SW480 (cell line): Measurements from ENCODE around the gene CRKL.
A peak's percentile ranks its signal among the peaks of the same experiment; 100 is the strongest.

Source experiments
- DNase-seq: peaks from one replicate; pipeline ENCODE4 v3.0.0-alpha.2; 2016; ENCODE audit warnings: low spot score

Gene CRKL

DNA sequence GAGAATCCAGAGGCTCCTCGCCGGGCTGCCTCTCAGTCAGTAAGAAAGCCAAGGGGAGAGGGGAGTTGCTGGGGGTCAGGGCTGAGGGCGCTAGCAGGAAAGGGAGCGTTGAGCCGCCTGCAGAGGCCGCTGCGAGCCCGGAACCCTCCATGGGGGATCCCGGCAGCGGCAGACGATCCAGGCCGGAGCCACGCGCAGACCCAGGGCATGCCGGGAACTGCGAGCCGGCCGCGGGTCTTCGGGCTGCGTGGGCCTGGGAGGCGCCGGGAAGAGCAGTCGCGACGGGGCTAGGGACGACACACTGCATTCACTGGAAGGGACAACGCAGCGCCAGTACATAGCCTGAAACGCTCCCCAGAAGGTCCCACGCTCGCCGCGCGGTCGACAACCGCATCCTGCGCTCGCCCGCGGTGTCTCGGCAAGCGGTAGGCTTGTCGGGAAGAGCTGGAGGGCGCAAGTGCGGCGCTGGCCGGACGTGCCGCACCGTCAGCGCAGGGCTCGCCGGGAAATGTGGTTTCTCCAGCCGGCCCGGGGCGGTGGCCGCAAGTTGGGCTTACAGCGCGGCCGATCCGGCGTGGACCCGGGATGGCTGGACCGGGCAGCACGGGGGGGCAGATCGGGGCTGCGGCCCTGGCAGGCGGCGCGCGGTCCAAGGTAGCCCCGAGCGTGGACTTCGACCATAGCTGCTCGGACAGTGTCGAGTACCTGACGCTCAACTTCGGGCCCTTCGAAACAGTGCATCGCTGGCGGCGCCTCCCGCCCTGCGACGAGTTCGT is 64.8 kb downstream of the CRKL start, which contains the start of gene LZTR1:
Gene LZTR1 (plus strand): TSS at position 511 of the 776 bp plus-strand sequence. CDS start 75 bp downstream, at position 586.
- peak; percentile 81 for DNase-seq

- no peak for DNase-seq
Measured at GRCh38 chr22:20982563-20982882, 65.3 kb downstream of the CRKL start.

- DNase-seq: no peak
Measured at GRCh38 chr22:20983081-20983771, 66.0 kb downstream of the CRKL start.

DNA sequence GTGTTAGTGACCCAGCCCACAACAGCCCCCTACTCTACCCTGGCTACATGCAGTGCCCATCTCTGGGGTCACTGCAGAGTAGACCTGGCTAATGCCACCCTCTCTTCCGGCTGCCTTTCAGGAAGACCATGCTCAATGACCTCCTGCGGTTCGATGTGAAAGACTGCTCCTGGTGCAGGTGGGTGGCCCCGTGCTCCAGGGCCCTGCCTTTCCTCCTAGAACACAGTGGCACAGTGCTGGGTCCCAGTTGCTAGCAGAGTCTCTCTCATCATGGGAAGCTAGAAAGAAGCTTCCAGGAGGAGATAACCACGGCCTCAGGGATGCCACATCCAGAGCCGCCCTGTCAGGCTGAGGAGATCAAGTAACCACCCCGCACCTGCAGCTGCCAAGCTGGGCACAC is 68.5 kb downstream of the CRKL start:
- DNase-seq: no peak

DNA sequence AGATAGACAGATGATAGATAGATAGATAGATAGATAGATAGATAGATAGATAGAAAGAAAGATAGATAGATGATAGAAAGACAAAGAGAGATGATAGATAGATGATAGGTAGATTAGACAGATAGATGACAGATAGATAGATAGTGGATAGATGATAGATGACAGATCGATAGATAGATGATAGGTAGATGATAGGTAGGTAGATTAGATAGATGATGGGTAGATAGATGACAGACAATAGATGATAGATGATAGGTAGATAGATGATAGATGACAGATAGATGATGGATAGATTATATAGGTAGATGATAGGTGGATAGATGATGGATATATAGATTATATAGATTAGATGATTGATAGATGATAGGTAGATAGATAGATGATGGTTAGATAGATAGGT is 69.2 kb downstream of the CRKL start:
- no peak for DNase-seq

DNA sequence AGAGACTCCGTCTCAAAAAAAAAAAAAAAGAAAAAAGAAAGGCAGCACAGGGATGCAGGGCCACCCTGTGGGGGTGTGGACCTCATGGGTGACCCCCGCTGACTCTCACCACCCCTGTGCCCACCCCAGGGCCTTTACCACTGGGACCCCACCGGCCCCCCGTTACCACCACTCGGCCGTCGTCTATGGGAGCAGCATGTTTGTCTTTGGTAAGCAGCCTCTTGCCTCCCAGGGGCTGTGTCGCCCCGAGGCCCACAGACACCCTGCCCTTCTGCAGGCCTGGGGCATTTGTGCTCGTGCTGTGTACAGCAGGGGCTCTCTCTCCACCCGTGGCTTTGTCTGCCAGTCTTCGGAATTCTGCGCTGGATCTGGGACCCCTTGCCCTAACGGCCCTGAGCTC is 70.2 kb downstream of the CRKL start:
- no peak for DNase-seq

DNA sequence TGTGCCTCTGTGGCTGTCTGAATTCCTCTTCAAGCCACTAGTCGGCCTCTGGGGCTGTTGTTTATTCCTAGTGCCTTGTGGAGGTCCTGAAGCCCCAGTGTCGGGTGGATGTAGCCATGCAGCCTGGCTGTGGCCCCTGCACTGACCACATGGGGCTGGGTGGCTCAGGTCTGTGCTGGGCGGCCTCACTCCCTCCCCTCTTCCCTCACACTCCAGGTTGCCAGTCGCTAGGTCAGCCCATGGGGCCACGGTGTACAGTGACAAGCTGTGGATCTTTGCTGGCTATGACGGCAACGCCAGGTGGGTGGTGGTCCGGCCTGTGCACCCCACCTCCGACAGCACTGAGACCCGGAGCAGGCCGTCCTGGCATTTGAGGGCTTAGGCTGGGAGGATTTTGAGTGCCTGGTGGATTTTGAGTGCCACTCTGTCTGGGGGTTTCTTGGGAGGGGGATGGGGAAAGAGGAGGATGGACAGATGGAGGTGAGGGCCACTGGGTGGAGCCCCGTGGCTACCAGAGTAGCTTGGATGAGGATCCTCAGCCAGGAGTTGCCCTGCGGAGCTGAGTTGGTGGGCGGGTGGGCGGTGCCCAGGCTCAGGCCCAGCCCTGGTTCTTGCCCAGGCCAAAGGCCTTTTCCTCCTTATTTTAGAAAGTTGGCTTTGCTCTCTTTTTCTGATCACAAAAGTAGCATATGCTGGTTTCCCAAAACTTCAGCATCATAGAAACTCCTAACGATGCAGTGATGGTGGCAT is 71.5 kb downstream of the CRKL start:
- DNase-seq: no peak

DNA sequence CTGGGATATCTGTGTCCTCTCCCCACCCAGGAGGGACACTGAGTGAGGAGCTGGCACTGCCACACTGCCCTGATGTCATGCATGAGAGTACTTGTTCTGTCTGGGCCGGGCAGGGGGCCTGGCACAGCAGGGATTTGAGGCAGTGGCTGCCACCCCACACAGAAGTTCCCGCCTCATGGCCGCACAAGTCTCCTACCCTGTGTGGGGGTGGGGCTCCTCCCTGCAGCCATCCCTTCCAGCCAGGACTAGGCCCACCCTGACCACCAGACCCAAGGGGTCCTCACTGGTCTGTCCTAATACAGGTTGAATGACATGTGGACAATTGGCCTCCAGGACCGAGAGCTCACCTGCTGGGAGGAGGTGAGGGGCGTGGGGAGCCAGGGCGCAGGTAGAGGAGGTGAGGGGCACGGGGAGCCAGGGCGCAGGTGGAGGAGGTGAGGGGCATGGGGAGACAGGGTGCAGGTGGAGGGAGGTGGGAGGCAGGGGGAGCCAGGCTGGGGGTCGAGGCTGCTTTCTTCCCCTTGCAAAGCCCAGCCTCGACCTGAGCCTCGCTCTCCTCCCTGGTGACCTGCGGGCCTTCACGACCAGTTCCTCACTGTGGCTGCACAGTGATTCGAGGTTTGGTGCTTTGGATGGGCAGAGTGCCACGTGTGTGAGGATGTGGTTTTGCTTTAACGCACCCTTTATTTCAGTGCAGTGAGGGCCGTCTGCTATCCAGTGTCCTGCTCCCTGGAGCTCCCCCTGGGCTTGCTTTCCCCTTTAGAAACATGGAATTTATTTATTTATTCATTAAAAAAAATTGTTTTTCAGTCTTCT is 72.3 kb downstream of the CRKL start:
- no peak for DNase-seq

- DNase-seq: no peak
Measured at GRCh38 chr22:20990184-20991180, 73.3 kb downstream of the CRKL start.

- no peak for DNase-seq
Measured at GRCh38 chr22:20991252-20992055, 74.2 kb downstream of the CRKL start.

- no peak for DNase-seq
Measured at GRCh38 chr22:20992056-20992442, 74.8 kb downstream of the CRKL start.

GRCh38 chr22:20992456-20993303 is 75.5 kb downstream of the CRKL start:
- no peak for DNase-seq

DNA sequence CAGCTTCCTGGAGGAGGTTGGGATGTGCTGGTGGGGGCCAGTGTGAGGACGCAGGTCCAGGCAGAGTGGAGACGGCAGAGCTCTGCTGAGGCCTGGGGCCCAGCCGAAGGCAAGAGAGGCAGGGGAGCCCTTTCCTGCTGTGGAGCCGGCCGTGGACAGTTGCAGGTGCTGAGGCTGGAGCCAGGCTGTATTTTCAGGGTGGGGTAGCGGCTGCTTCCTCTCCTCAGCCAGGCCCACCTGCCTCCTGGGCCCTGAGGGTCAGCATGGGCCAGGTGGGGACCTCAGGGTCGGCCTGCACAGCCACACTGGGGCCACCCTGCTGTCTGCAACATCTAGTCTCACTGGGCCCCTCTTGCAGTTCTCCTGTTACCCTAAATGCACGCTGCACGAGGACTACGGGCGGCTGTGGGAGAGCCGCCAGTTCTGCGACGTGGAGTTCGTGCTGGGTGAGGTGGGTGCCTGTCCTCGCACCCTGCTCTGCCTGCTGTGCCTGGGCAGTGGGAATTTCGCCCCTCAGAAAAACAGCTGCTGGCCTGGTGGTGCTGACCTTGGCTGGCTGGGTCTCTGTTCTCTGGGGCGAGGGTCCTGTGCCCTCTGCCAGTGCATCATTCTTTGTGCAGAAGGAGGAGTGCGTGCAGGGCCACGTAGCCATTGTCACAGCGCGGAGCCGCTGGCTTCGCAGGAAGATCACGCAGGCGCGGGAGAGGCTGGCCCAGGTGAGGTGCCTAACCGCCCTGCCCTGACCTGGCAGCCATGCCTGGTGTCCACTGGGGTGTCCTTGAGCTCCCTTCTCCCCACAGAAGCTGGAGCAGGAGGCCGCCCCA is 76.3 kb downstream of the CRKL start:
- no peak for DNase-seq

- no peak for DNase-seq
Measured at GRCh38 chr22:20994128-20994901, 77.1 kb downstream of the CRKL start.

GRCh38 chr22:20994902-20995241 is 77.7 kb downstream of the CRKL start:
- DNase-seq: no peak

DNA sequence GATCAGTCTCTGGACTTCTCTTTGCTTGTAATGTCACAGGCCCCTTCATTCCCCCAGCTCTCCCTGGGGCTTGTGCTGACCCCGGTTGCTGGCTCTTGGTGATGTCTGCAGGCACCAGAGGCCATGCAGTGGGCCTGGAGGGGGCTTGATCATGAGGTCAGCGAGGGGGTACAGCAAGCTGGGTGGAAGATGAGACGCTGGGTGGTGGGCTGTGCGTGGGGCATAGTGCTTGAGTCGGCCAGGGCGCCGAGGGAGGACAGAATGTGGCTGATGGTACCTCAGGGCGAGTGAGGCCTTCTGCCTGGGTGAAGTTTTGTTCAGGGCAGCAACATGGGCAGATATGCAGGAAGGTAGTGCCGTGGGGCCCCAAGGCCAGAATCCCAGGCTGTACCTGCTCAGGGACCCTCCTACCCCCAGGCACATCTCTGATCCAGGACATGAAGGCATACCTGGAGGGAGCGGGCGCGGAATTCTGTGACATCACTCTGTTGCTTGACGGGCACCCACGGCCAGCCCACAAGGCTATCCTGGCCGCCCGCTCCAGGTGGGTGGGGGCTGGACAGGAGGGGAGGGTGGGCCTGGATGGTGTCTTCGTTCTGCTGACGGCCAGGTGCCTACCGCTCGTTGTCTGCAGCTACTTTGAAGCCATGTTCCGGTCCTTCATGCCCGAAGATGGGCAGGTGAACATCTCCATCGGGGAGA is 78.3 kb downstream of the CRKL start:
- DNase-seq: no peak

DNA sequence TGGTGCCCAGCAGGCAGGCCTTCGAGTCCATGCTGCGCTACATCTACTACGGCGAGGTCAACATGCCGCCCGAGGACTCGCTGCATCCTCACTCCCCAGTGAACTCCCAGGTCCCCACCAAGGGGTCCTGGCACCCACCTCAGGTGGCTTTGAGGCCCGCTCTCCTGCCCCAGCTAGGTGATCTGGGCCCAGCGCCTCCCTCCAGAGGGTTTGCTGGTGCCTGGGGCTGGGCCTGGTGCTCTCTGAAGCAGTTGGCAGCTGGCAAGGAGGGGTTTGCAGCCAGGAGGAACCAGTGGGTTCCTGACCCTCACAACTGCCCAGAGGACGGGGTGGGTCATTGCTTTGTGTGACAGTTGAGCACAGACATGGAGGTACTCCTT is 78.8 kb downstream of the CRKL start:
- DNase-seq: no peak
